GM23248 (cell line): ENCODE results near the gene CCDC183. TPM values are rescaled to one million over a fixed set of nuclear protein-coding genes. Genes with fewer than 3 reads are reported as not detected.

Source experiments
- DNase-seq: peaks from one replicate; pipeline ENCODE4 v3.0.0-alpha.2; 2015
- H2AFZ ChIP-seq: fragments of 200-600 bp; sonication (generic); 2 replicates; pipeline ENCODE4 v1.6.1; 2016; ENCODE audit warnings: antibody characterized with exemption
- H3F3A ChIP-seq: fragments of 200-600 bp; sonication (generic); 2 replicates; pipeline ENCODE4 v1.6.1; 2016; ENCODE audit warnings: mild to moderate bottlenecking, antibody characterized with exemption, mixed run types; ENCODE audit not compliant: insufficient read depth
- H3K27ac ChIP-seq: fragments of 200-600 bp; sonication (generic); 2 replicates; pipeline ENCODE4 v1.5.1; 2016; ENCODE audit warnings: mild to moderate bottlenecking
- H3K27me3 ChIP-seq: fragments of 200-600 bp; sonication (generic); replicated peaks from 2 replicates; pipeline ENCODE4 v1.6.1; 2016; ENCODE audit warnings: mild to moderate bottlenecking; ENCODE audit not compliant: insufficient read depth
- H3K36me3 ChIP-seq: fragments of 200-600 bp; sonication (generic); 2 replicates; pipeline ENCODE4 v1.6.1; 2016; ENCODE audit warnings: low read depth, mild to moderate bottlenecking
- H3K4me1 ChIP-seq: fragments of 200-600 bp; sonication (generic); 2 replicates; pipeline ENCODE4 v1.6.1; 2016; ENCODE audit warnings: mild to moderate bottlenecking; ENCODE audit not compliant: insufficient read depth
- H3K4me2 ChIP-seq: fragments of 200-600 bp; sonication (generic); one replicate; pipeline ENCODE4 v1.6.1; 2016; ENCODE audit warnings: mild to moderate bottlenecking; ENCODE audit not compliant: unreplicated experiment
- H3K4me3 ChIP-seq: fragments of 200-600 bp; sonication (generic); 2 replicates; pipeline ENCODE4 v1.5.1; 2016; ENCODE audit warnings: mild to moderate bottlenecking
- H3K79me2 ChIP-seq: fragments of 200-600 bp; sonication (generic); 2 replicates; pipeline ENCODE4 v1.6.1; 2016; ENCODE audit warnings: mild to moderate bottlenecking; ENCODE audit not compliant: insufficient read depth
- H3K9ac ChIP-seq: fragments of 200-600 bp; sonication (generic); 2 replicates; pipeline ENCODE4 v1.6.1; 2016; ENCODE audit warnings: mild to moderate bottlenecking
- H3K9me2 ChIP-seq: fragments of 200-600 bp; sonication (generic); 2 replicates; pipeline ENCODE4 v1.6.1; 2016; ENCODE audit warnings: mixed run types, mild to moderate bottlenecking, moderate library complexity; ENCODE audit not compliant: insufficient read depth
- H3K9me3 ChIP-seq: fragments of 200-600 bp; sonication (generic); one replicate; pipeline ENCODE4 v1.6.1; 2017; ENCODE audit warnings: low read depth
- H4K20me1 ChIP-seq: fragments of 200-600 bp; sonication (generic); 2 replicates; pipeline ENCODE4 v1.6.0; 2016; ENCODE audit not compliant: insufficient read depth
- EZH2 ChIP-seq: fragments of 200-600 bp; sonication (generic); IDR thresholded peaks from 2 replicates; pipeline ENCODE4 v1.6.1; 2018; ENCODE audit warnings: antibody characterized with exemption, mild to moderate bottlenecking; ENCODE audit not compliant: insufficient read depth, poor library complexity, severe bottlenecking
- EZH2phosphoT487 ChIP-seq: fragments of 200-600 bp; sonication (generic); IDR thresholded peaks from 2 replicates; pipeline ENCODE4 v1.6.1; 2018; ENCODE audit warnings: antibody characterized with exemption, moderate library complexity, mild to moderate bottlenecking, low read depth; ENCODE audit not compliant: insufficient read depth
- WGBS, 2 experiments: methylation state at CpG; one replicate each; pipeline ENCODE4 v1.1.6; 2015 to 2017; ENCODE audit warnings: low lambda C conversion rate in 2 of 2, low coverage in 1 of 2; ENCODE audit errors: missing lambda C conversion rate in 2 of 2; 5-methylcytosine and 5-hydroxymethylcytosine counted together
- in situ Hi-C: fragments of 300-500 bp; cut with MboI; formaldehyde crosslinking; loops from 2 replicates; pipeline ENCODE4 v1.15.0; 2020
- polyA plus RNA-seq: library from polyadenylated mRNA; unstranded; fragments of >200 nt; fragmentation: Nextera tagmentation; extraction: Ambion mirVana; gene quantifications from 2 replicates; pipeline ENCODE4 v1.2.1, GENCODE V29; 2016
- total RNA-seq: library from RNA; depleted of rRNA; stranded (reverse); fragments of >200 nt; shearing (Covaris generic); gene quantifications from 2 replicates; pipeline ENCODE4 v1.2.3, GENCODE V29; 2014

Gene CCDC183
- total and polyA plus RNA-seq, 2 experiments from 2014 or later, result 0.76 to 1.5 TPM

GRCh38 chr9:136845465-136846260 lies 49.5 kb downstream of the CCDC183 start:
- H3K4me3 ChIP-seq, result no peak overlapping the region
- H3K27ac ChIP-seq, result no peak overlapping the region
- H3K36me3 ChIP-seq, result no peaks in the 10 kb centered on the region
- H3K27me3 ChIP-seq, result 0 out of 2 replicates have a peak, but pooled peaks cover 3% of the 10 kb centered on the region
- 14 to 15% methylated on average over 58 to 85 of the region's 102 CpGs for WGBS, 2 experiments
- no peak overlapping the region for H2AFZ ChIP-seq
- H3K4me2 ChIP-seq, result no peak overlapping the region
- peaks cover 7% of the 10 kb centered on the region; the same call in 1 of the 2 replicates for H3K79me2 ChIP-seq
- H4K20me1 ChIP-seq, result no peaks in the 10 kb centered on the region
- TF ChIP-seq EZH2phosphoT487, result no peak
- TF ChIP-seq EZH2, result peak; percentile 65
- H3K9ac ChIP-seq, result no peak overlapping the region
- H3K9me2 ChIP-seq, result no peaks in the 10 kb centered on the region
- no peaks in the 10 kb centered on the region for H3F3A ChIP-seq
- H3K9me3 ChIP-seq, result no peaks in the 10 kb centered on the region
- DNase-seq, result no peak
- peaks cover 11% of the 10 kb centered on the region for H3K4me1 ChIP-seq
- in situ Hi-C loops, result no loop called here

- H3F3A ChIP-seq, result no peaks in the 10 kb centered on the region
- H3K4me2 ChIP-seq, result no peak overlapping the region
- no peak overlapping the region for H2AFZ ChIP-seq
- no peak overlapping the region for H3K9ac ChIP-seq
- TF ChIP-seq EZH2 (peak; percentile 9), EZH2phosphoT487 (no peak)
- H3K36me3 ChIP-seq, result no peaks in the 10 kb centered on the region
- H3K9me2 ChIP-seq, result no peaks in the 10 kb centered on the region
- no peak overlapping the region for H3K27ac ChIP-seq
- in situ Hi-C loops, result no loop called here
- 3 to 5% methylated on average over 60 to 77 of the region's 98 CpGs for WGBS, 2 experiments
- DNase-seq, result peak; percentile 35
- peak overlapping the region; percentile 41 for H3K4me3 ChIP-seq
- H3K27me3 ChIP-seq, result 0 out of 2 replicates have a peak, but pooled peaks cover 3% of the 10 kb centered on the region
- H3K9me3 ChIP-seq, result no peaks in the 10 kb centered on the region
- peaks cover 2% of the 10 kb centered on the region for H3K4me1 ChIP-seq
- H3K79me2 ChIP-seq, result peaks cover 7% of the 10 kb centered on the region; the same call in 1 of the 2 replicates
- no peaks in the 10 kb centered on the region for H4K20me1 ChIP-seq
Measured at GRCh38 chr9:136846376-136847087, 50.4 kb downstream of the CCDC183 start.

- peak overlapping the region; percentile 84 for H3K4me3 ChIP-seq
- no peaks in the 10 kb centered on the region for H3K9me2 ChIP-seq
- peak overlapping the region; percentile 86 for H3K4me2 ChIP-seq
- 0 out of 2 replicates have a peak, but pooled peaks cover 3% of the 10 kb centered on the region for H3K27me3 ChIP-seq
- H3K9me3 ChIP-seq, result no peaks in the 10 kb centered on the region
- 1 to 6% methylated on average over 51 to 56 of the region's 75 CpGs for WGBS, 2 experiments
- no peaks in the 10 kb centered on the region for H3F3A ChIP-seq
- H3K9ac ChIP-seq, result peak overlapping the region; percentile 83
- no peaks in the 10 kb centered on the region for H3K36me3 ChIP-seq
- no peaks in the 10 kb centered on the region for H4K20me1 ChIP-seq
- in situ Hi-C loops, result no loop called here
- TF ChIP-seq EZH2 (no peak), EZH2phosphoT487 (no peak)
- no peak overlapping the region for H3K27ac ChIP-seq
- no peak overlapping the region for H2AFZ ChIP-seq
- H3K79me2 ChIP-seq, result peaks cover 7% of the 10 kb centered on the region; the same call in 1 of the 2 replicates
- DNase-seq, result peak; percentile 66
- H3K4me1 ChIP-seq, result no peaks in the 10 kb centered on the region
Measured at GRCh38 chr9:136847088-136847825, 51.1 kb downstream of the CCDC183 start.
